NAMALWA (cell line): ENCODE data around the gene KATNB1.

Experiments
- DNase-seq: peaks from one replicate; pipeline ENCODE4 v3.0.0-alpha.2; 2015; ENCODE audit warnings: low spot score

Gene KATNB1

GRCh38 chr16:57756424-57757325, 21.1 kb downstream of the KATNB1 start:
- no peak for DNase-seq

- DNase-seq, result peak; percentile 87
Measured at GRCh38 chr16:57757326-57757786, 21.8 kb downstream of the KATNB1 start.

- DNase-seq, result no peak
Measured at GRCh38 chr16:57757883-57758282, 22.3 kb downstream of the KATNB1 start.

GRCh38 chr16:57758331-57759117, 23.0 kb downstream of the KATNB1 start:
- no peak for DNase-seq

GRCh38 chr16:57759131-57759530, 23.6 kb downstream of the KATNB1 start:
- DNase-seq, result no peak

GRCh38 chr16:57759541-57760356, 24.2 kb downstream of the KATNB1 start:
- DNase-seq, result no peak

GRCh38 chr16:57760357-57761160, 25.0 kb downstream of the KATNB1 start:
- no peak for DNase-seq

- DNase-seq, result no peak
Measured at GRCh38 chr16:57761301-57761700, 25.7 kb downstream of the KATNB1 start.

GRCh38 chr16:57761957-57762356, 26.4 kb downstream of the KATNB1 start:
- DNase-seq, result no peak

- DNase-seq, result no peak
Measured at GRCh38 chr16:57762365-57763040, 26.9 kb downstream of the KATNB1 start.

GRCh38 chr16:57763285-57764005, 27.9 kb downstream of the KATNB1 start:
- no peak for DNase-seq

GRCh38 chr16:57764006-57764340, 28.4 kb downstream of the KATNB1 start:
- peak; percentile 15 for DNase-seq

GRCh38 chr16:57764341-57765159, 29.0 kb downstream of the KATNB1 start:
- peak; percentile 98 for DNase-seq

GRCh38 chr16:57765160-57765728, 29.7 kb downstream of the KATNB1 start:
- DNase-seq, result no peak

- DNase-seq, result no peak
Measured at GRCh38 chr16:57766714-57767348, 31.3 kb downstream of the KATNB1 start.

- no peak for DNase-seq
Measured at GRCh38 chr16:57769541-57770145, 34.1 kb downstream of the KATNB1 start.

- no peak for DNase-seq
Measured at GRCh38 chr16:57770361-57770760, 34.8 kb downstream of the KATNB1 start.
